HG03064 (cell line): ENCODE results near the gene METTL22.

Experiments
- ATAC-seq: cut with Tn5 transposase; IDR thresholded peaks from one replicate; pipeline ENCODE4 v1.9.1; 2021; ENCODE audit warnings: low read depth; ENCODE audit not compliant: unreplicated experiment

Gene METTL22

GRCh38 chr16:8663192-8664089 is 41.9 kb downstream of the METTL22 start:
- no peak for ATAC-seq

GRCh38 chr16:8665529-8665928 is 44.0 kb downstream of the METTL22 start:
- ATAC-seq, result no peak

GRCh38 chr16:8667492-8667891 is 46.0 kb downstream of the METTL22 start:
- ATAC-seq, result no peak

GRCh38 chr16:8668113-8668512 is 46.6 kb downstream of the METTL22 start:
- ATAC-seq, result no peak

- no peak for ATAC-seq
These were observed 48.0 kb downstream of the METTL22 start for GRCh38 chr16:8669481-8669880.

GRCh38 chr16:8670014-8670560 is 48.6 kb downstream of the METTL22 start:
- ATAC-seq, result no peak

GRCh38 chr16:8673611-8674412 is 52.3 kb downstream of the METTL22 start:
- peak; percentile 16 for ATAC-seq

- peak; percentile 99 for ATAC-seq
These were observed 53.0 kb downstream of the METTL22 start, which contains the start of gene ABAT for GRCh38 chr16:8674413-8675022. ABAT (plus strand) TSS chr16:8674617; CDS start chr16:8735740, 61,123 bp downstream.

- ATAC-seq, result no peak
These were observed 54.0 kb downstream of the METTL22 start for GRCh38 chr16:8675183-8676159.

- no peak for ATAC-seq
These were observed 54.7 kb downstream of the METTL22 start for GRCh38 chr16:8676160-8676547.

- ATAC-seq, result no peak
These were observed 55.4 kb downstream of the METTL22 start for GRCh38 chr16:8676737-8677375.

- ATAC-seq, result no peak
These were observed 56.0 kb downstream of the METTL22 start for GRCh38 chr16:8677481-8677880.

- no peak for ATAC-seq
These were observed 56.8 kb downstream of the METTL22 start for GRCh38 chr16:8678068-8678927.

GRCh38 chr16:8679151-8679550 is 57.7 kb downstream of the METTL22 start:
- no peak for ATAC-seq

GRCh38 chr16:8682551-8683259 is 61.2 kb downstream of the METTL22 start:
- no peak for ATAC-seq

GRCh38 chr16:8683640-8684039 is 62.1 kb downstream of the METTL22 start:
- no peak for ATAC-seq

GRCh38 chr16:8685617-8686016 is 64.1 kb downstream of the METTL22 start:
- no peak for ATAC-seq
